K562 (cell line): ENCODE measurements around the gene NMRAL1. TPM values are rescaled to one million over a fixed set of nuclear protein-coding genes. Genes with fewer than 3 reads are reported as not detected.

ENCODE experiments used
- ATAC-seq: fragments of 200-7000 bp; cut with Tn5 transposase; 3 replicates; pipeline ENCODE4 v1.9.1; 2020; ENCODE audit warnings: moderate library complexity
- BruUV-seq: library from RNA; stranded (reverse); fragments of 400-500 nt; replicated peaks from 2 replicates; lab custom pipeline; 2021; lab: Mats Ljungman, UMichigan
- CTCF ChIA-PET: fragments of 300-600 bp; formaldehyde crosslinking; extraction: SDS; loops from one replicate; lab custom pipeline; 2021; ENCODE audit warnings: low intra/inter-chr PET ratio; lab: Yijun Ruan, JAX
- POLR2A ChIA-PET: fragments of 300-600, 350-650 bp; sonication (Branson Sonifier 250); formaldehyde crosslinking; extraction: SDS; loops from one replicate; lab custom pipeline; 2021; ENCODE audit warnings: antibody characterized with exemption, inconsistent platforms; lab: Yijun Ruan, JAX
- DNase-seq, 4 experiments: peaks; one replicate each; pipeline versions ENCODE4 v3.0.0 to v3.0.0-alpha.2; 2011 to 2018; ENCODE audit warnings: low spot score in 3 of 4, mixed read lengths in 3 of 4; ENCODE audit errors: extremely low read depth in 1 of 4
- FAIRE-seq: peaks from 2 replicates; lab custom pipeline; 2011; peaks lifted over from hg19 to GRCh38; lab: Jason Lieb, UNC
- H2AFZ ChIP-seq: 2 replicates; pipeline ENCODE4 v1.6.0; 2011; ENCODE audit warnings: low read depth, low read length, control low read depth, inconsistent platforms
- H3K27ac ChIP-seq: fragments of 200-600 bp; 3 replicates; pipeline ENCODE4 v1.8.0; 2011; ENCODE audit warnings: low read depth, mild to moderate bottlenecking, control low read depth, inconsistent platforms, low read length, moderate library complexity, mixed read lengths; ENCODE audit errors: extremely low read depth
- H3K27me3 ChIP-seq, 2 experiments: fragments of 300-600 bp in 1 of 2; 2 replicates in 1 of 2; 3 replicates in 1 of 2; pipeline versions ENCODE4 v1.6.0 to v1.8.0; 2011; ENCODE audit warnings: inconsistent platforms in 2 of 2, low read length in 2 of 2, mild to moderate bottlenecking in 1 of 2, mixed read lengths in 1 of 2, moderate library complexity in 1 of 2; ENCODE audit not compliant: control insufficient read depth in 2 of 2, insufficient read depth in 2 of 2
- H3K36me3 ChIP-seq: fragments of 300-600 bp; 3 replicates; pipeline ENCODE4 v1.8.0; 2011; ENCODE audit warnings: mild to moderate bottlenecking, low read length, inconsistent platforms; ENCODE audit not compliant: control insufficient read depth, insufficient read depth
- H3K4me1 ChIP-seq, 2 experiments: fragments of 200-600 bp in 1 of 2; replicated peaks in 1 of 2; 2 replicates in 1 of 2; 3 replicates in 1 of 2; pipeline versions ENCODE4 v1.5.1 to v1.8.0; 2011; ENCODE audit warnings: inconsistent platforms in 2 of 2, low read length in 2 of 2, mild to moderate bottlenecking in 1 of 2, mixed read lengths in 1 of 2, moderate library complexity in 1 of 2; ENCODE audit not compliant: control insufficient read depth in 2 of 2, insufficient read depth in 2 of 2
- H3K4me2 ChIP-seq: 2 replicates; pipeline ENCODE4 v1.6.1; 2011; ENCODE audit warnings: low read length, control low read depth, inconsistent platforms, mixed read lengths; ENCODE audit not compliant: insufficient read depth
- H3K4me3 ChIP-seq: fragments of 200-600 bp; sonication (generic), shearing (Covaris generic); 2 replicates; pipeline ENCODE4 v1.5.1; 2016; ENCODE audit warnings: control low read depth, inconsistent platforms
- H3K79me2 ChIP-seq: fragments of 200-600 bp; 3 replicates; pipeline ENCODE4 v1.8.0; 2011; ENCODE audit warnings: low read length, inconsistent platforms; ENCODE audit not compliant: control insufficient read depth, insufficient read depth
- H3K9ac ChIP-seq, 2 experiments: 2 replicates each; pipeline versions ENCODE4 v1.6.0 to v1.6.1; 2011; ENCODE audit warnings: low read depth in 2 of 2, low read length in 2 of 2, control low read depth in 1 of 2, inconsistent platforms in 1 of 2, mild to moderate bottlenecking in 1 of 2, mixed read lengths in 1 of 2; ENCODE audit not compliant: insufficient read depth in 1 of 2
- H3K9me1 ChIP-seq: one replicate; pipeline ENCODE4 v1.6.0; 2011; ENCODE audit warnings: inconsistent platforms, mild to moderate bottlenecking, low read length, moderate library complexity; ENCODE audit not compliant: control insufficient read depth, insufficient read depth
- H3K9me3 ChIP-seq: replicated peaks from 2 replicates; pipeline ENCODE4 v1.5.1; 2011; ENCODE audit warnings: low read depth, low read length, inconsistent platforms; ENCODE audit not compliant: control insufficient read depth, insufficient read depth
- H4K20me1 ChIP-seq: replicated peaks from 2 replicates; pipeline ENCODE4 v1.6.1; 2011; ENCODE audit warnings: low read length, inconsistent platforms, mixed read lengths; ENCODE audit not compliant: control insufficient read depth, insufficient read depth
- BDP1 ChIP-seq: IDR thresholded peaks from 3 replicates; pipeline ENCODE4 v1.6.1; 2011; ENCODE audit not compliant: insufficient read length, insufficient read depth
- JUNB ChIP-seq: fragments of 450-650 bp; formaldehyde crosslinking; conservative IDR thresholded peaks from 2 replicates; pipeline ENCODE4 v1.4.0; 2020; ENCODE audit warnings: mild to moderate bottlenecking
- KDM2B ChIP-seq: fragments of 250-450 bp; sonication (Bioruptor Pico); IDR thresholded peaks from 2 replicates; pipeline ENCODE4 v1.8.0; 2021; ENCODE audit warnings: mild to moderate bottlenecking, moderate library complexity
- L3MBTL2 ChIP-seq: fragments of 450-650 bp; IDR thresholded peaks from 2 replicates; pipeline ENCODE4 v1.6.1; 2016; ENCODE audit warnings: mild to moderate bottlenecking, moderate library complexity
- MAFK ChIP-seq: IDR thresholded peaks from 2 replicates; pipeline ENCODE4 v1.6.1; 2011; ENCODE audit warnings: low read length, improper control_type of control experiment
- MBD2 ChIP-seq: sonication (generic); IDR thresholded peaks from 2 replicates; pipeline ENCODE4 v1.6.1; 2016; ENCODE audit warnings: low read depth, borderline replicate concordance
- MCM3 ChIP-seq: fragments of 450-650 bp; IDR thresholded peaks from 2 replicates; pipeline ENCODE4 v1.6.1; 2016
- MTF1 ChIP-seq: fragments of 250-450 bp; sonication (Bioruptor Pico); IDR thresholded peaks from 2 replicates; pipeline ENCODE4 v1.9.0; 2021; ENCODE audit warnings: moderate library complexity, mild to moderate bottlenecking, inconsistent platforms, borderline replicate concordance
- NR3C1 ChIP-seq: sonication (generic); formaldehyde crosslinking; IDR thresholded peaks from 2 replicates; pipeline ENCODE4 v1.8.1; 2022; ENCODE audit warnings: missing genetic modification reagents
- RBFOX2 ChIP-seq: fragments of 200-400 bp; formaldehyde crosslinking; IDR thresholded peaks from 2 replicates; pipeline ENCODE4 v1.6.1; 2017; ENCODE audit warnings: low read depth, mild to moderate bottlenecking, low read length, moderate library complexity
- ZBTB1 ChIP-seq: sonication (generic); formaldehyde crosslinking; IDR thresholded peaks from 2 replicates; pipeline ENCODE4 v1.8.1; 2023; ENCODE audit warnings: missing genetic modification reagents, low read depth, mild to moderate bottlenecking, borderline replicate concordance
- ZEB2 ChIP-seq: fragments of 450-650 bp; IDR thresholded peaks from 2 replicates; pipeline ENCODE4 v1.6.1; 2016
- ZNF311 ChIP-seq: fragments of 250-450 bp; sonication (Bioruptor Pico); IDR thresholded peaks from 2 replicates; pipeline ENCODE4 v1.4.0; 2020; ENCODE audit warnings: mild to moderate bottlenecking, moderate library complexity
- ZNF75A ChIP-seq: fragments of 450-650 bp; formaldehyde crosslinking; IDR thresholded peaks from 2 replicates; pipeline ENCODE4 v1.4.0; 2020; ENCODE audit warnings: mild to moderate bottlenecking
- WGBS: fragments of 100-300 bp; shearing (Covaris generic); methylation state at CpG from one replicate; pipeline ENCODE4 v1.1.6; 2016; ENCODE audit warnings: low coverage, mixed read lengths; ENCODE audit not compliant: insufficient coverage; ENCODE audit errors: missing lambda C conversion rate; 5-methylcytosine and 5-hydroxymethylcytosine counted together
- in situ Hi-C: fragments of 300-500 bp; cut with MboI; formaldehyde crosslinking; loops from 4 replicates; pipeline ENCODE4 v1.15.0; 2018; ENCODE audit warnings: inconsistent platforms, mixed read lengths
- intact Hi-C: fragments of 100-400 bp; cut with micrococcal nuclease; formaldehyde crosslinking; loops from 2 replicates; pipeline ENCODE4 v1.14.2; 2022
- polyA plus RNA-seq, 8 experiments: library from polyadenylated mRNA; depleted of rRNA in 4 of 8; stranded (reverse) in 5 of 8; unstranded in 3 of 8; fragments of >200 nt; fragmentation: Nextera tagmentation in 2 of 8; fragmentation: Illumina TruSeq in 1 of 8; extraction: Ambion mirVana in 2 of 8; extraction: Trizol in 1 of 8; gene quantifications; 2 replicates each; pipeline versions ENCODE4 v1.2.1 to v1.2.3, GENCODE V29; 2011 to 2014; ENCODE audit warnings: inconsistent platforms in 1 of 8, missing spikeins in 1 of 8
- total RNA-seq, 7 experiments: library from RNA; depleted of rRNA in 6 of 7; stranded (reverse); fragments of >200 nt in 6 of 7; fragmentation: Illumina TruSeq in 2 of 7; extraction: Trizol in 2 of 7; gene quantifications; 2 replicates each; pipeline versions ENCODE4 v1.2.1 to v1.2.3, GENCODE V29; 2011 to 2021; ENCODE audit warnings: low replicate concordance in 1 of 7
- TF ChIP-seq, protein P1 (sequence below): fragments of 200-400 bp; formaldehyde crosslinking; IDR thresholded peaks from 2 replicates; pipeline ENCODE4 v1.6.1; 2017; ENCODE audit warnings: mild to moderate bottlenecking, low read depth, low read length, moderate library complexity
- TF ChIP-seq, protein P2 (sequence below): sonication (generic); formaldehyde crosslinking; IDR thresholded peaks from 2 replicates; pipeline ENCODE4 v1.8.1; 2022; ENCODE audit warnings: missing genetic modification reagents
- TF ChIP-seq, protein P3 (sequence below), 2 experiments: fragments of 450-650 bp; conservative IDR thresholded peaks; 2 replicates each; pipeline ENCODE4 v1.6.1; 2017; ENCODE audit warnings: mild to moderate bottlenecking in 2 of 2, moderate library complexity in 2 of 2

The NMRAL1 gene
- total and polyA plus RNA-seq, 9 of the 15 experiments (the other 6 are each of a cell fraction or from before 2014, with no cell fraction given) = 6.3 to 116 (median 63.2) TPM

DNA sequence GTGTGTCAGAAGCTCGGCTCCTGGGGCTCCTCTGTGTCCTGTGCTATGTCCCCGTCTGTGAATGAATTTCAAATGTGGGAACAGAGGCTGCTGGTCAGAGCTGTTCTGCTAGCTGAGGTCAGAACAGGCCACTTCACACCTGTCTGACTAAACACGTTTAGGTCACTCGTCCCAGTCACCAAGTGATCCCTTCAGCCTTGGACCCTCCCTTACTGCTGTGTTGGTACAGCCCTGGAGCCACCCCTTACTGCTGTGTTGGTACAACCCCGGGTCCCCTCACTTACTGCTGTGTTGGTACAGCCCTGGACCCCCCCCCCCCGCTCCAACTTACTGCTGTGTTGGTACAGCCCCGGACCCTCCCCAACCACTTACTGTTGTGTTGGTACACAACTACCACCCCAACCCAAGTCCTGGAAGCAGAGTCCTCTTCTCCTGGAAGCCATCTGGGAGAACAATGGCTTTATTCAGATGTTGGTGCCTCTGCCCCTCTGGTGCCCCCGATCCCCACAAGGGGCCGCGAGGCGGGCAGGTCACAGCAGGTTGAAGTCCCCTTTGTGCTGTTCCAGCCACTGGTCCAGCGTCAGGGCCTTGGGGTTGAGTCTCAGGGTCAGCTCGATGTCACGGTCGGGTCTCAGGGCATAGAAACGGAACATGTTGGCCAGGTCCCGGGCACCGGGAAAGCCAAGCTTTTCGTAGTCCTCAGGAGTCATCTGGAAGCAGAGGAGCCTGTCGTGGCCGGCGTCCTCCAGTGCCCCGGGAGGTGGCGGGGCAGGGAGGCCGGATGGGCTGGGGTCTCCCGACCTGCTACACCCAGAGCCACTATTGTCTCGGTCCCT is 13.0 kb downstream of the NMRAL1 start (continued):
- TF ChIP-seq, protein P1, sequence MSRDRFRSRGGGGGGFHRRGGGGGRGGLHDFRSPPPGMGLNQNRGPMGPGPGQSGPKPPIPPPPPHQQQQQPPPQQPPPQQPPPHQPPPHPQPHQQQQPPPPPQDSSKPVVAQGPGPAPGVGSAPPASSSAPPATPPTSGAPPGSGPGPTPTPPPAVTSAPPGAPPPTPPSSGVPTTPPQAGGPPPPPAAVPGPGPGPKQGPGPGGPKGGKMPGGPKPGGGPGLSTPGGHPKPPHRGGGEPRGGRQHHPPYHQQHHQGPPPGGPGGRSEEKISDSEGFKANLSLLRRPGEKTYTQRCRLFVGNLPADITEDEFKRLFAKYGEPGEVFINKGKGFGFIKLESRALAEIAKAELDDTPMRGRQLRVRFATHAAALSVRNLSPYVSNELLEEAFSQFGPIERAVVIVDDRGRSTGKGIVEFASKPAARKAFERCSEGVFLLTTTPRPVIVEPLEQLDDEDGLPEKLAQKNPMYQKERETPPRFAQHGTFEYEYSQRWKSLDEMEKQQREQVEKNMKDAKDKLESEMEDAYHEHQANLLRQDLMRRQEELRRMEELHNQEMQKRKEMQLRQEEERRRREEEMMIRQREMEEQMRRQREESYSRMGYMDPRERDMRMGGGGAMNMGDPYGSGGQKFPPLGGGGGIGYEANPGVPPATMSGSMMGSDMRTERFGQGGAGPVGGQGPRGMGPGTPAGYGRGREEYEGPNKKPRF = no peak
- TF ChIP-seq MAFK (no peak), MCM3 (no peak), MBD2 (peak; percentile 87), RBFOX2 (no peak)

DNA sequence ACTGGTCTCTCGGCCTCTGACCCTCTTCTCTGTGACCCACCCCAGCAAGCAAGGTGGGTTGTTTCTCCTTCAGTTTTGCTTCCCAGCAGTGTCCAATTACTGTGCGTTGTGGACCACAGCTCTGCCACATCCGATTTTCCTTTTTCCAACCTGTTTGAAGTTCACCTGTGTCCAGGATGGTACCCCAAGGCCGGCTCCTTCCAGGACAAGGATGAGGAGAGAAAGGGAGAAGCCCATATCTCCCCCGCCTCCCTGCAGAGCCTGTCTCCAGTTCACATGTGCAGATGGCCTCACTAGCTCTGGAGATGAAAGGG is 13.5 kb downstream of the NMRAL1 start:
- no peak overlapping the region for H3K27ac ChIP-seq
- peak overlapping the region in 1 of 2 experiments; percentile 14; a peak in 1 of 4 replicates for H3K9ac ChIP-seq
- in situ Hi-C loops = no loop called here
- POLR2A ChIA-PET = interaction anchor here (0.8 to 7.2 kb wide), 3 partner anchors 10 to 41 kb away, joined by 3 to 59 read pairs (median 31); partner anchors contain the start of gene NMRAL1
- H3K4me1 ChIP-seq = peaks cover 0 to 18% of the 10 kb centered on the region in 2 experiments; a peak in 2 of 5 replicates
- FAIRE-seq (peak; percentile 19), DNase-seq (no peak), ATAC-seq (no peak; the same call in 1 of the 3 replicates)
- intact Hi-C loops = no loop called here
- no peak overlapping the region for H2AFZ ChIP-seq
- peaks cover 66% of the 10 kb centered on the region for H3K36me3 ChIP-seq
- 86% methylated on average over 4 of the region's 5 CpGs for WGBS
- H3K79me2 ChIP-seq = no peaks in the 10 kb centered on the region
- no peak overlapping the region for H3K4me3 ChIP-seq
- no peaks in the 10 kb centered on the region for H3K9me1 ChIP-seq
- CTCF ChIA-PET = interaction anchor here (0.5 kb wide), 1 partner anchor 15 kb away, joined by 3 read pairs; no protein-coding TSS in a partner anchor
- H4K20me1 ChIP-seq = no peaks in the 10 kb centered on the region
- no TSS peak for BruUV-seq
- no peaks in the 10 kb centered on the region for H3K9me3 ChIP-seq
- no peak overlapping the region for H3K4me2 ChIP-seq
- H3K27me3 ChIP-seq = no peaks in the 10 kb centered on the region
- TF ChIP-seq ZBTB1 (CRISPR knock-in tag) (no peak), BDP1 (no peak), KDM2B (CRISPR knock-in tag) (no peak), ZNF75A (CRISPR knock-in tag) (no peak), MTF1 (CRISPR knock-in tag) (no peak), NR3C1 (CRISPR knock-in tag) (no peak), ZNF311 (CRISPR knock-in tag) (no peak), JUNB (CRISPR knock-in tag) (no peak), ZEB2 (no peak), L3MBTL2 (no peak)
- TF ChIP-seq, protein P2, sequence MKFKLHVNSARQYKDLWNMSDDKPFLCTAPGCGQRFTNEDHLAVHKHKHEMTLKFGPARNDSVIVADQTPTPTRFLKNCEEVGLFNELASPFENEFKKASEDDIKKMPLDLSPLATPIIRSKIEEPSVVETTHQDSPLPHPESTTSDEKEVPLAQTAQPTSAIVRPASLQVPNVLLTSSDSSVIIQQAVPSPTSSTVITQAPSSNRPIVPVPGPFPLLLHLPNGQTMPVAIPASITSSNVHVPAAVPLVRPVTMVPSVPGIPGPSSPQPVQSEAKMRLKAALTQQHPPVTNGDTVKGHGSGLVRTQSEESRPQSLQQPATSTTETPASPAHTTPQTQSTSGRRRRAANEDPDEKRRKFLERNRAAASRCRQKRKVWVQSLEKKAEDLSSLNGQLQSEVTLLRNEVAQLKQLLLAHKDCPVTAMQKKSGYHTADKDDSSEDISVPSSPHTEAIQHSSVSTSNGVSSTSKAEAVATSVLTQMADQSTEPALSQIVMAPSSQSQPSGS = no peak
- TF ChIP-seq, protein P3, sequence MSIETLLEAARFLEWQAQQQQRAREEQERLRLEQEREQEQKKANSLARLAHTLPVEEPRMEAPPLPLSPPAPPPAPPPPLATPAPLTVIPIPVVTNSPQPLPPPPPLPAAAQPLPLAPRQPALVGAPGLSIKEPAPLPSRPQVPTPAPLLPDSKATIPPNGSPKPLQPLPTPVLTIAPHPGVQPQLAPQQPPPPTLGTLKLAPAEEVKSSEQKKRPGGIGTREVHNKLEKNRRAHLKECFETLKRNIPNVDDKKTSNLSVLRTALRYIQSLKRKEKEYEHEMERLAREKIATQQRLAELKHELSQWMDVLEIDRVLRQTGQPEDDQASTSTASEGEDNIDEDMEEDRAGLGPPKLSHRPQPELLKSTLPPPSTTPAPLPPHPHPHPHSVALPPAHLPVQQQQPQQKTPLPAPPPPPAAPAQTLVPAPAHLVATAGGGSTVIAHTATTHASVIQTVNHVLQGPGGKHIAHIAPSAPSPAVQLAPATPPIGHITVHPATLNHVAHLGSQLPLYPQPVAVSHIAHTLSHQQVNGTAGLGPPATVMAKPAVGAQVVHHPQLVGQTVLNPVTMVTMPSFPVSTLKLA (conservative IDR thresholded peaks at IDR 0.05) = no peak
